M059J (cell line): ENCODE results near the gene VEPH1. TPM values are rescaled to one million over a fixed set of nuclear protein-coding genes. Genes with fewer than 3 reads are reported as not detected.

Experiments used
- DNase-seq: peaks from one replicate; pipeline ENCODE4 v3.0.0-alpha.2; 2012; ENCODE audit warnings: low read depth
- total RNA-seq: library from RNA; depleted of rRNA; stranded (reverse); fragments of >200 nt; shearing (Covaris generic); gene quantifications from 2 replicates; pipeline ENCODE4 v1.2.3, GENCODE V29; 2014; rRNA removed

The VEPH1 gene
- total RNA-seq = 54.4 and 58.0 TPM in 2 replicates

GRCh38 chr3:157502916-157503595 is at the start of gene VEPH1:
Gene VEPH1, minus strand, starts transcription at chr3:157503416. Its CDS starts 8,067 bp downstream, at chr3:157495349.
- DNase-seq = peak; percentile 69

- DNase-seq = no peak
These were observed 48.7 kb upstream of the VEPH1 start for GRCh38 chr3:157551961-157552360.

- DNase-seq = no peak
These were observed 46.3 kb upstream of the VEPH1 start for GRCh38 chr3:157549498-157549897.

DNA sequence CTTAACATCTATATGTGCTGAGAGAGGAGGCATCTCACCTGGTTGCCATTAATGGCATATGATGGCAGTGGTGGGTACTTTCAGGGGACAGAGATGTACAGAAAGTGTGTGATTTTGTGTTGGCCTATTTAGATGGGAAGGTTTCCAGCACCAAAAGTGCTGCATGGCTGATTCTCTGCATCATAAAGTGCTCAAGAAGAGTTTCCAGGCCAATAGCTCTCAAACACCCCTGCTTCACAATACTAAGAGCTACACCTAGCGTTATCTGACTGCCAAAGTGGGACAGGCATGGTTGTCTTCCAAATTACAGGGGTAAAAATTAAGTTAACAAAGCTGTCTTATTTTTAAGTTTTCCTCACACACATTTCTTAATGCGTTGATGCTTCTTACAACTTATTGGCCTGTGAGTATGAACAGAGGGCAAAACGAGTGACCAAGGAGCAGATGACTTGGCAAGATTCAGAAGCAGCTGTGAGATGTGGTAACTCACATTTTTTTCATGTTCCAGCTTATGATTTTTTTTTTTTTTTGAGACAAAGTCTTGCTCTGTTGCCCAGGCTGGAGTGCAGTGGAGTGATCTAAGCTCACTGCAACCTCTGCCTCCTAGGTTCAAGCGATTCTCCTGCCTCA is 41.4 kb upstream of the VEPH1 start:
- DNase-seq = no peak

GRCh38 chr3:157543501-157544035 is 40.4 kb upstream of the VEPH1 start:
- no peak for DNase-seq

DNA sequence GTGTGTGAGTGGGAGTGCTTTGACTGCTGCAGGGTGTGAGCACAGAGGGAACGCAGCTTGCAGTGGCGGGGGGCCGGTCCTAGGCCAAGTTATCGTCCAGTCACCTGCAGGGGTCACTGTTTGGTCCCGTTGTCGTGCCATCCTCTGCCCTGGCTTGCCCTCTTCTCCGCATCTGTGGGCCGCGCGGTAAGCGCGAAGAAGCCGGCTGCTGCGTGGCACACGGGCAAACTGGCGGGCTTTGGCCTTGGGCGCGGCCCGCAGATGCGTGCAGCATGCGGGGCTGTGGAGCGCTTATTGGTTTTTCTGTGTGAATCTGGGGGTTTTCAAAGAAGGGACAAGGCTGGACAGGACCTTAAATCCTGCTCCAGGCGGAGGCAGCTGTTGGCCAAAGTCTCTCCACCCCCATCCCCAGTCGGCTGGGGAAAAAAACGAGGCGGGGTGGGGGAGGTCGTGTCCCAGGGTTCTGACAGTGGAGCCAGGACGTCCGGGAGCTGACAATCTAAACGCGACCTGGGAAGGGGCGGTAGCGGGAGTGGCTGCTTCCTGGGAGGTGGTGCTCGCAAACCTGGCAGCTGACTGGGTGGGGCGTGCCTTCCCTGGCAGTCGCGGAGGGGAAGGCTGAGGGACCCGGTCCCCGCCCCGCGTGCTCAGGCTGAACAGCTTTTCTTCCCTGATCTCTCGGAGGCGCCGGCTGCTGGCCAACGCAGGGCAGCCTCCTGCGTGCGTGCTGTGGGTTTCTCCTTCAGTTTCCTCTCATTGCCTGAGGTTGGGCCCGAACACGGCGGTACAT is 39.7 kb upstream of the VEPH1 start:
- DNase-seq = peak; percentile 57

- no peak for DNase-seq
These were observed 38.5 kb upstream of the VEPH1 start for GRCh38 chr3:157541506-157542236.

DNA sequence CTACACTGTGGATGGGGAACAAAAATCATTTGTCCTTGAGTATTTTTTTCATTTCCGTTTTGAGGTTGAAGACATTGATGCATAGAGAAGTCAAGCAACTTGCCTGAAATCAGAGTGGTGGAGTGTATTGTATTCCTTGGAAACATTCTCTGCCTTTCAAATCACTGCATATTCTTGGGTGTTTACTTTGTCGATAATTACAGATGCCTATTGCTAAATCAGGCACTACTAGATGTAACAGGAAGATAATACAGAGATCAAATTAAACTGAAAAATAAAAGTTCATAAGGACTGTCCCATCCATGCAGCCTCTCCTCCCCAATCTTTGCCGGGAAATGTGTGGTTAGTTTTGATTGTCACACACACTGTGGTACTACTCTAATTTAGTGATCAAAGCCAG is 37.4 kb upstream of the VEPH1 start:
- no peak for DNase-seq

- DNase-seq = no peak
These were observed 32.5 kb upstream of the VEPH1 start for GRCh38 chr3:157535667-157536066.

- no peak for DNase-seq
These were observed 31.5 kb upstream of the VEPH1 start for GRCh38 chr3:157534725-157535161.

- DNase-seq = peak; percentile 91
These were observed 30.3 kb upstream of the VEPH1 start for GRCh38 chr3:157533298-157534070.

DNA sequence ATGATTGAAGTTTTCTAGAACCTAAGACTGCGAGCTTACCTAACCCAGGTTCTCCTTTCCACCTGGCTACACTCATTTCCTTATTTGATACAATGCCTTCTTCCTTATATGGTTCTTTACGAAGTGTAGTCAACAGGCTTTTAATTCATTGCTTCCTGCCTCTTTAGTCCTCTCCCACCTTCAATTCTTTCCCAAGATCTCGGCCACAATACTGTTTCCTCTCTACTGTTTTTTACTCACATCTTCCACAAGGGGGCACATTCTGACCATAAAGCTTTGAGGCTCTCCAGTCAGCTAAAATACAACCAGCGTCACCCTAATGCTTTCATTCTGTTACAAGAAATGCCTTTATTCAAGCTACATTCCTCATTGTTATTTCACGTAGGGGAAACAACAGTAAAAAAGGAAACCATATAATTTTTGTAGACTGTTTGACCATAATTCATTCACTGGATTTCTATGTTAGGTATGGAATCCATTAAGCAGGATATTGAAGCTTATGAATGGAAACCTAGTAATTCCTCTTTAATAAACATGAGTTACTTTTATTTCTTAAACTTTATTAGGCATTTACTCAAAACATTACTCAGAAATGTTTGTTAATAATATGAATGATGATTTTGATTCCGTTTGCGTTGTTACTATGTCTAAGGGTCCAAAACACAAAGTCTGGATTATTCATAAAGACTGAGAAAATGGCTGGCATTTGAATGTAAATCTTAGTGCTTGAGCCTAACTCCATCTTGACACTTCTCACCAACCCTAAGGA is 29.5 kb upstream of the VEPH1 start:
- peak; percentile 98 for DNase-seq

DNA sequence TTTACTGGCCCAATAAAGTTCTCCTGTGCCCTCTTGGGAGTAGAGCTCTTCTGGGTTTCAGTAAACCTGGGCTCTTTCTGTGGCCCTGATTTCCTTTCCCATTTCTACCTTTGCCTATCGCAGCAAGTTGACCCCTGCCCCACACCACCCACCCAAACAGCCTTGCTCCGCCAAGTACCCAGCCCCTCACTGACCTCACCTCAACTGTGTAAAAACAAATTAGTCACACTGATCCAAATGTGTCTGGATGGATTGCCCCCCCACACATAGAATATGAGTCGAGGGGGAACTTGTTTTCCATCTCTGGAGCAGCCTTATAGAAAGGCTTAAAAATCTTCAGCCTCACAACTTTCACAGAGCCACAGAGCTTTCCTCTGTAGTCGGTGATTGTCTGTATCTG is 28.6 kb upstream of the VEPH1 start:
- peak; percentile 39 for DNase-seq

GRCh38 chr3:157531301-157531660 is 28.1 kb upstream of the VEPH1 start:
- DNase-seq = peak; percentile 67

DNA sequence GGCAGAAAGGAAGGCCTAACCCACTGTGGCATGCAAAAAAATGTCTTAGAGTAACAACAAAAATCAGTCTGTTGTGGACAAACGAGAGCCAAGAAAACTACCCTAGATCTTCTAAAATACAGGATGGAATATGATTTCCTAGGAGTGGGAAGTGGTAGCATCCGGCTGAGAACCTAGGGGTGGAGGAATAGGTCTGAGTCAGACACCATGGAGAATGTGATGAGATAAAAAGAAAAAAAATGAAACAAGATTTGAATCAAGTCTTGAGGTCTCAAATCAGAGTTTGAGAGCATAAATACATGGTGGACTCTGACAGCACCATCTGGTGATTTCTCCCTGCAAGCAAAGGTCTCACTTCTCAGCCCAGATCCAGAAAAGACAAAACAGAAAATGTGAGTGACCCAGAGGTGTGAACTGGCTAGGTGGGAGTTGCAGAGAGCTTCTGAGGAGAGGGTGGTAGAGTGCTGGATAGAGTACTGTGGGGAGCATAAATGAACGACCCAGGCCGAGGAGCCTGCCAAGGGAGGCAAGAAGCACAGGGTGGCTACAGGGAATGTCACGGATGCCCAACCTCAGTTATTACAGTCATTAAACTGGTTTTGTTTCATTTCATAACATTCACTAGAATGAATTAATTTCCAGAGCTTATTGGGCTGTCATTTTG is 27.6 kb upstream of the VEPH1 start:
- DNase-seq = peak; percentile 76

GRCh38 chr3:157529751-157530150 is 26.5 kb upstream of the VEPH1 start:
- DNase-seq = peak; percentile 14

DNA sequence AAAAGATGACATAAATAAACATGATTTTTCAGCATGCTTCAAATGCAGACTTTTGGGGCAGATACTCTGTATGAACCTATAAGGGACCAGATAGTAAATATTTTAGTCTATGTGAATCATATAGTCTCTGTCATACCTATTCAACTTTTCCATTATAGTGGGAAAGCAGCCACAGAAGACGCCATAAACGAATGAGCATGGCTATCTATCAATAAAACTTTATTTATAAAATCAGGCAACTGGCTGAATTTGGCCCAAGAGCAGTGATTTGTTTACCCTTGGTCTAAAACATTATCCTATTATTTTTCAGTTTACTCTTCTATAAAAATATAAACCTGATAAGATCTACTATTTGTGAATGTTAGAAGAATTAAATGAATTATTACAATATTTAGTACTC is 25.9 kb upstream of the VEPH1 start:
- DNase-seq = no peak

DNA sequence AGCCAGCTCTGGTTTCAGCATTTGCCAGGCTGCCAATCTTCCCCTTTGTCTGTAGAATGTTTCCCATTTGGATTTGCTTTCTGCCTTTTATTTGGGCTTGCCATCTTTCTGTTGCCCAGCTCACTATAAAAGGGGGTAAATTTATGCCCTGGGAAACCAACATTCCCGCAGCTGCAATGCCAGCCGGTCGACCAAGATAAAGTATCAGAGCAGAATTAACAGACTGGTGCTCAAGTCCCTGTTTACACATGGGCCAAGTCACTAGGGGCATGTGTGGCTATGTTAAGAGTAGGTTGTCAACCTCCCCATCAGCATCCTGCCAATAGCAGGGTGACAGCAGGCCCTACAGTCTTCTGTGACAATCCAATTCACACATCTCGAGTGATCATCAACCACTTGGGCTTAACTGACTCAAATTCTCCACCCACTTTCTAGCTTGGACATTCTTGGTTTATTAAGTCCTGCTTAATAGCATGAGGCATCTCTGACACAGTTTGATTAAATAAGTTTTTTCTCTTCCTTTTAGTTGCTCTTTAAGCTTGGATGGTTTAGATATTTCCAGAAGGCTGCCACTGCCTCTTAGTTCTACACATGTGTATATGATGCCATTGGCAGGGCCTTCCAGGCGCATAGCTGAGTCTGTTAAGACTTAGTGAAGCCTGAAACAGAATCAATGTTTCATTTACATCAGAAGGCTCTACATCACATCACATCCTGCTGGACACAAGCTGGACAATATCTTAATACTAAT is 24.1 kb upstream of the VEPH1 start:
- peak; percentile 50 for DNase-seq

- DNase-seq = no peak
These were observed 22.8 kb upstream of the VEPH1 start for GRCh38 chr3:157526036-157526435.
